PC-9 (cell line): ENCODE measurements around the gene LAMB4. TPM values are rescaled to one million over a fixed set of nuclear protein-coding genes. Genes with fewer than 3 reads are reported as not detected.

Experiments
- BruUV-seq: library from RNA; stranded (reverse); fragments of 400-500 nt; replicated peaks from 2 replicates; lab custom pipeline; 2021; lab: Mats Ljungman, UMichigan
- CTCF ChIA-PET: fragments of 300-600 bp; sonication (Branson Sonifier 250); formaldehyde crosslinking; loops from one replicate; lab custom pipeline; 2022; ENCODE audit warnings: antibody characterized with exemption; lab: Charles Lee
- POLR2A ChIA-PET: fragments of 300-600 bp; sonication (Branson Sonifier 250); formaldehyde crosslinking; loops from one replicate; lab custom pipeline; 2022; ENCODE audit warnings: antibody characterized with exemption; ENCODE audit not compliant: unreplicated experiment; lab: Charles Lee
- DNase-seq, 2 experiments: peaks; one replicate each; pipeline versions ENCODE4 v3.0.0 to v3.0.0-alpha.2; 2015 to 2022; ENCODE audit warnings: mixed read lengths in 1 of 2
- H2AFZ ChIP-seq: fragments of 200-600 bp; sonication (generic); 2 replicates; pipeline ENCODE4 v1.8.1; 2017; ENCODE audit warnings: antibody characterized with exemption
- H3F3A ChIP-seq: fragments of 200-600 bp; sonication (generic); 2 replicates; pipeline ENCODE4 v1.8.1; 2017; ENCODE audit warnings: antibody characterized with exemption, mild to moderate bottlenecking, low read depth; ENCODE audit not compliant: insufficient read depth
- H3K27ac ChIP-seq: fragments of 200-600 bp; sonication (generic); 2 replicates; pipeline ENCODE4 v1.6.1; 2016; ENCODE audit warnings: mixed run types
- H3K27me3 ChIP-seq: fragments of 200-600 bp; sonication (generic); 2 replicates; pipeline ENCODE4 v1.6.1; 2016; ENCODE audit warnings: low read depth, mixed run types; ENCODE audit not compliant: insufficient read depth
- H3K36me3 ChIP-seq: fragments of 200-600 bp; sonication (generic); 2 replicates; pipeline ENCODE4 v1.6.1; 2016; ENCODE audit warnings: low read depth, mixed run types
- H3K4me1 ChIP-seq: fragments of 200-600 bp; sonication (generic); replicated peaks from 2 replicates; pipeline ENCODE4 v1.6.1; 2016; ENCODE audit warnings: mixed run types; ENCODE audit not compliant: insufficient read depth
- H3K4me2 ChIP-seq: fragments of 200-600 bp; sonication (generic); 2 replicates; pipeline ENCODE4 v1.6.1; 2017; ENCODE audit warnings: mixed run types
- H3K4me3 ChIP-seq: fragments of 200-600 bp; sonication (generic); 2 replicates; pipeline ENCODE4 v1.6.1; 2016; ENCODE audit warnings: mixed run types
- H3K79me2 ChIP-seq: fragments of 200-600 bp; sonication (generic); 2 replicates; pipeline ENCODE4 v1.6.1; 2017; ENCODE audit warnings: low read depth, mixed run types
- H3K9me2 ChIP-seq: fragments of 200-600 bp; sonication (generic); 2 replicates; pipeline ENCODE4 v1.8.1; 2017; ENCODE audit warnings: mild to moderate bottlenecking; ENCODE audit not compliant: insufficient read depth
- H3K9me3 ChIP-seq: fragments of 200-600 bp; sonication (generic); 2 replicates; pipeline ENCODE4 v1.8.1; 2016; ENCODE audit warnings: low read depth; ENCODE audit not compliant: insufficient read depth
- H4K20me1 ChIP-seq: fragments of 200-600 bp; sonication (generic); 2 replicates; pipeline ENCODE4 v1.8.1; 2017; ENCODE audit not compliant: insufficient read depth
- EZH2 ChIP-seq: fragments of 200-600 bp; sonication (generic); IDR thresholded peaks from 2 replicates; pipeline ENCODE4 v1.8.0; 2017; ENCODE audit warnings: antibody characterized with exemption, low read depth
- intact Hi-C: fragments of 100-400 bp; cut with micrococcal nuclease; formaldehyde crosslinking; loops from one replicate; pipeline ENCODE4 v1.10.0; 2022; ENCODE audit not compliant: unreplicated experiment
- total RNA-seq: library from RNA; stranded (reverse); gene quantifications from 2 replicates; pipeline ENCODE4 v1.2.3, GENCODE V29; 2021
- TF ChIP-seq, protein P1 (sequence below): fragments of 200-600 bp; sonication (generic); conservative IDR thresholded peaks from 2 replicates; pipeline ENCODE4 v1.6.1; 2017; ENCODE audit warnings: mixed run types, antibody characterized with exemption, mild to moderate bottlenecking, moderate library complexity

Gene LAMB4
- total RNA-seq, 1 experiment from 2014 or later: 0.83 TPM

DNA sequence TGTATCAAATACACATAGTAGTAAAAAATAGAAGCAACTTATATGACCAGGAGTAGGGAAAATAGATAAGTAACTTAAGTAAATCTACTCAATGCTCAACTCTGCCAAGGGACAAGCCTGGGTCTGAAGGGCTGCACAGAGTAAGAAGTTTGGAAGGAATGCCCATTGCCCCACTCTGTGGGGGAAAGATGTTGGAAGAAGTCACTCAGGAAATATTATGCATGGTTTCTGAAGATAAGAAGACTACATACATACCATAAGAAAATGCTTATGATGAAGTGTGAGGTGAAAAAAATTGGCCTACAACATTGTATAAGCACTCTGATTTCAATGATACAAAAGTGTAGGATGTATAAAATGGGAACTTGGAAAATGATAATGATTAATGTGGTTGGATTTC is 54.0 kb downstream of the LAMB4 start:
- Histone ChIP-seq H3F3A (no peaks in the 10 kb centered on the region), H3K79me2 (no peaks in the 10 kb centered on the region), H3K9me2 (no peaks in the 10 kb centered on the region), H3K27ac (no peak overlapping the region), H3K4me2 (no peak overlapping the region), H3K4me3 (no peak overlapping the region), H2AFZ (no peak overlapping the region), H4K20me1 (no peaks in the 10 kb centered on the region), H3K27me3 (no peaks in the 10 kb centered on the region), H3K4me1 (peaks cover 10% of the 10 kb centered on the region), H3K9me3 (peaks cover 2% of the 10 kb centered on the region; the same call in 1 of the 2 replicates), H3K36me3 (no peaks in the 10 kb centered on the region)
- POLR2A ChIA-PET: no interaction called here
- no TSS peak for BruUV-seq
- CTCF ChIA-PET: no interaction called here
- no peak for DNase-seq
- no peak for TF ChIP-seq EZH2
- TF ChIP-seq, protein P1, sequence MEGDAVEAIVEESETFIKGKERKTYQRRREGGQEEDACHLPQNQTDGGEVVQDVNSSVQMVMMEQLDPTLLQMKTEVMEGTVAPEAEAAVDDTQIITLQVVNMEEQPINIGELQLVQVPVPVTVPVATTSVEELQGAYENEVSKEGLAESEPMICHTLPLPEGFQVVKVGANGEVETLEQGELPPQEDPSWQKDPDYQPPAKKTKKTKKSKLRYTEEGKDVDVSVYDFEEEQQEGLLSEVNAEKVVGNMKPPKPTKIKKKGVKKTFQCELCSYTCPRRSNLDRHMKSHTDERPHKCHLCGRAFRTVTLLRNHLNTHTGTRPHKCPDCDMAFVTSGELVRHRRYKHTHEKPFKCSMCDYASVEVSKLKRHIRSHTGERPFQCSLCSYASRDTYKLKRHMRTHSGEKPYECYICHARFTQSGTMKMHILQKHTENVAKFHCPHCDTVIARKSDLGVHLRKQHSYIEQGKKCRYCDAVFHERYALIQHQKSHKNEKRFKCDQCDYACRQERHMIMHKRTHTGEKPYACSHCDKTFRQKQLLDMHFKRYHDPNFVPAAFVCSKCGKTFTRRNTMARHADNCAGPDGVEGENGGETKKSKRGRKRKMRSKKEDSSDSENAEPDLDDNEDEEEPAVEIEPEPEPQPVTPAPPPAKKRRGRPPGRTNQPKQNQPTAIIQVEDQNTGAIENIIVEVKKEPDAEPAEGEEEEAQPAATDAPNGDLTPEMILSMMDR: no peak
- intact Hi-C loops: no loop called here

DNA sequence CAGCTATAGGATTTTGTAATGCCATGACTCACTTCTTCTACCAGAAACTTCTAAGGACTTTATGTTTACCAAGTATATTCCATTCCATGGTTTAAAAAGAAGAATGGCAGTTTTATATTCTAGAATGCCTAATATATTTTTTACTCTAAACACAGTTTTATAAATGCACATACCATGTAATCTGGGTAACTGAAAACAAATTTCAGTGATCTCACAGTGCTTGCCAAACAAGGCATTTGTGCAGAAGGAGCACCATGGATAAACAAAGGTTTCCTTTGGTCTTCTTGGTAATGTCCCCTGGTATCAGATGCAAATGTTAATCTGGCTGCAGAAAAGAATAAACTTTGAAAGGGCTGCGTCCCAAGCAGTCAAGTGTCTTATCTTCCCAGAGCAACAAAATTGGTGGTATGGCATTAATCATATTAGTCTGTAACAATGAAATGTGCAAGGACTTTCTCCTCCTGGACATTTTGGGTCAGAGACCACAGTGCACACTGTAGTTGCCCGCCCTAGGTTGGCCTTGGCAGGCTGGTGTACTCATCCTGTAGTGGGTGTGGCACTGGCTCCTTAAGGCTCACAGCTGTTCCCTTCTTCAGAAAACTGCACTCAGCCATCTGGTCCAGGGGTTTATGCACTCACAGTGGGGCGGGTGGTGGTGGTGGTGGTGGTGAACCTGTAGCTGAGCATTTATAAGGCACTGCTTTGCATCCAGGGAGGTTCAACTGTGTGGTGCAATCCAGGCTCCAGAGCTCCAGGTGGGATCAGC is 56.7 kb downstream of the LAMB4 start:
- H4K20me1 ChIP-seq: no peaks in the 10 kb centered on the region
- no peaks in the 10 kb centered on the region for H3K79me2 ChIP-seq
- H3K27me3 ChIP-seq: no peaks in the 10 kb centered on the region
- ChIA-PET CTCF (no interaction called here), POLR2A (interaction anchor here (0.5 kb wide), 1 partner anchor 42 kb away, joined by 3 read pairs; no protein-coding TSS in a partner anchor)
- H2AFZ ChIP-seq: no peak overlapping the region
- H3K4me2 ChIP-seq: no peak overlapping the region
- H3K36me3 ChIP-seq: no peaks in the 10 kb centered on the region
- no peaks in the 10 kb centered on the region for H3K4me1 ChIP-seq
- H3K4me3 ChIP-seq: no peak overlapping the region
- TF ChIP-seq, protein P1: no peak
- no peak for TF ChIP-seq EZH2
- H3F3A ChIP-seq: no peaks in the 10 kb centered on the region
- intact Hi-C loops: no loop called here
- BruUV-seq: no TSS peak
- no peaks in the 10 kb centered on the region for H3K9me3 ChIP-seq
- DNase-seq: no peak
- no peaks in the 10 kb centered on the region for H3K9me2 ChIP-seq
- no peak overlapping the region for H3K27ac ChIP-seq

DNA sequence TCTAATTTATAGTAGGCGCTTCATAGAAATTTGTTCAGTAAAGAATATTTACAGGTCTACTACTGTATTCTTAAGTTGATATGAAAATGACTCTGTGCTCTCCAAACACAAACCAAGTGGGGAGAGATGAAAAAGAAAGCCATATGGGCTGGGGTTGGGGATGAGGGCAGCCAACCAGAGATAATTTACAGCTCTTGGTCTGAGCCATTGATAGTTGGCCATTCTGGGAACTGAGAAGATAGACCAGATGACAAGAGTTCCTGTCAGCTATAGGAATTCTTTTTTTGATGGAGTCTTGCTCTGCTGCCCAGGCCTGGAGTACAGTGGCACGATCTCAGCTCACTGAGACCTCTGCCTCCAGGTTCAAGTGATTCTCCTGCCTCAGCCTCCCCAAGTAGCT is 57.4 kb downstream of the LAMB4 start:
- Histone ChIP-seq H3K9me2 (no peaks in the 10 kb centered on the region), H3K27ac (no peak overlapping the region), H2AFZ (no peak overlapping the region), H3K79me2 (no peaks in the 10 kb centered on the region), H3F3A (no peaks in the 10 kb centered on the region), H3K9me3 (no peaks in the 10 kb centered on the region), H4K20me1 (no peaks in the 10 kb centered on the region), H3K4me3 (no peak overlapping the region), H3K4me1 (no peaks in the 10 kb centered on the region), H3K4me2 (no peak overlapping the region), H3K27me3 (no peaks in the 10 kb centered on the region), H3K36me3 (no peaks in the 10 kb centered on the region)
- ChIA-PET CTCF (no interaction called here), POLR2A (interaction anchor here (0.5 kb wide), 1 partner anchor 41 kb away, joined by 3 read pairs; no protein-coding TSS in a partner anchor)
- intact Hi-C loops: no loop called here
- no TSS peak for BruUV-seq
- no peak for TF ChIP-seq EZH2
- TF ChIP-seq, protein P1: no peak
- no peak for DNase-seq
